ENCODE results near the gene RNF112. TPM values are rescaled to one million over a fixed set of nuclear protein-coding genes. Genes with fewer than 3 reads are reported as not detected.

The RNF112 gene, protein sequence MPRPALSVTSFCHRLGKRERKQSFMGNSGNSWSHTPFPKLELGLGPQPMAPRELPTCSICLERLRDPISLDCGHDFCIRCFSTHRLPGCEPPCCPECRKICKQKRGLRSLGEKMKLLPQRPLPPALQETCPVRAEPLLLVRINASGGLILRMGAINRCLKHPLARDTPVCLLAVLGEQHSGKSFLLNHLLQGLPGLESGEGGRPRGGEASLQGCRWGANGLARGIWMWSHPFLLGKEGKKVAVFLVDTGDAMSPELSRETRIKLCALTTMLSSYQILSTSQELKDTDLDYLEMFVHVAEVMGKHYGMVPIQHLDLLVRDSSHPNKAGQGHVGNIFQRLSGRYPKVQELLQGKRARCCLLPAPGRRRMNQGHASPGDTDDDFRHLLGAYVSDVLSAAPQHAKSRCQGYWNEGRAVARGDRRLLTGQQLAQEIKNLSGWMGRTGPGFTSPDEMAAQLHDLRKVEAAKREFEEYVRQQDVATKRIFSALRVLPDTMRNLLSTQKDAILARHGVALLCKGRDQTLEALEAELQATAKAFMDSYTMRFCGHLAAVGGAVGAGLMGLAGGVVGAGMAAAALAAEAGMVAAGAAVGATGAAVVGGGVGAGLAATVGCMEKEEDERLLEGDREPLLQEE
- 1 to 10 TPM; 1.1 to 5.6 (median 2.2) TPM for polyA plus RNA-seq
- long read RNA-seq, donor 1, result 0 reads
- long read RNA-seq, donor 2, result 0 reads
- long read RNA-seq, donor 3, result 0 reads
- long read RNA-seq, donor 4, result 0 reads
- long read RNA-seq, donor 5, result 0 reads
- long read RNA-seq, donor 6, result 0 reads
- long read RNA-seq, donor 7, result 0 reads
- long read RNA-seq, donor 8, result 0 reads
- long read RNA-seq, donor 9, result 0 reads
- long read RNA-seq, donor 10, result 0 reads

GRCh38 chr17:19410875-19411620 lies at the start of gene RNF112:
Gene RNF112, plus strand, starts transcription at chr17:19411232. Its CDS starts 177 bp downstream, at chr17:19411409.
- no peaks in the 10 kb centered on the region for H3K4me1 ChIP-seq (ENCODE audit: control insufficient read depth in 3 of 3, insufficient read depth in 2 of 3, low read depth in 1 of 3, low read length in 2 of 3)
- WGBS, 3 donors, result 36 to 49% (median 43%) methylated on average over 23 of the region's 23 CpGs
- FAIRE-seq (no peak), DNase-seq (no peak)
- peaks cover 0 to 2% (median 0%) of the 10 kb centered on the region in 3 donors for H3K36me3 ChIP-seq (ENCODE audit: control insufficient read depth in 3 of 3, insufficient read depth in 2 of 3, low read depth in 1 of 3, low read length in 3 of 3)
- H3K4me3 ChIP-seq (ENCODE audit: low read depth in 1 of 3, low read length in 3 of 3), result peak within 1 kb of the TSS in 1 of 3 donors; percentile 23
- H3K9me3 ChIP-seq (ENCODE audit: control insufficient read depth in 2 of 2, insufficient read depth in 1 of 2, low read depth in 1 of 2, low read length in 1 of 2), result no peaks in the 10 kb centered on the region
- peaks cover 0 to 13% (median 0%) of the 10 kb centered on the region in 3 donors for H3K27me3 ChIP-seq (ENCODE audit: control insufficient read depth in 3 of 3, insufficient read depth in 3 of 3, low read length in 3 of 3)
- H3K27ac ChIP-seq (ENCODE audit: low read depth in 1 of 3, low read length in 2 of 3), result peak within 1 kb of the TSS in 1 of 3 donors; percentile 4

DNA sequence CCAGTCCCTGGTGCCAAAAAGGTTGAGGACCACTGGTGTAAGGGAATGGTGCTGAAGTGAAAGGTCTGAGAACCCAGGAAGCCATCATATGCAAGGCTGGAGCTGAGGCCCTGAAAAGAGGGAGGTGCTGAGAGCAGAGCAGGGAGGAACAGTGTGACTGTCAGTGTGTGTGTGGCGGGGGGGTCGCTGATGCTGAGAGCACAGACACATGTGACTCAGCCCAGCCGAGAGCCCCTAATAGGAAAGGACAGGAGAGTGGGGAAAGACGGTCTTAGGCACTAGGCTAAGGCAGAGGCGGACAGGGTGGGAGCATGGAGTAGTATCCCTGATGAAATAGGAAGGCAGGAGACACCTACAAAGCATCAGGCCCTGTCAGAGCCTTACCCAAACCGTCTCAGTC lies 49.7 kb upstream of the RNF112 start:
- no peak overlapping the region for H3K4me3 ChIP-seq (ENCODE audit: low read depth in 1 of 3, low read length in 3 of 3)
- H3K27ac ChIP-seq (ENCODE audit: low read depth in 1 of 3, low read length in 2 of 3), result no peak overlapping the region
- FAIRE-seq (no peak), DNase-seq (no peak)
- H3K27me3 ChIP-seq (ENCODE audit: control insufficient read depth in 3 of 3, insufficient read depth in 3 of 3, low read length in 3 of 3), result no peaks in the 10 kb centered on the region
- no peaks in the 10 kb centered on the region for H3K9me3 ChIP-seq (ENCODE audit: control insufficient read depth in 2 of 2, insufficient read depth in 1 of 2, low read depth in 1 of 2, low read length in 1 of 2)
- 75 to 79% (median 77%) methylated on average over 6 of the region's 6 CpGs for WGBS, 3 donors
- H3K4me1 ChIP-seq (ENCODE audit: control insufficient read depth in 3 of 3, insufficient read depth in 2 of 3, low read depth in 1 of 3, low read length in 2 of 3), result peaks cover 0 to 5% (median 2%) of the 10 kb centered on the region in 3 donors
- peaks cover 0 to 35% (median 0%) of the 10 kb centered on the region in 3 donors for H3K36me3 ChIP-seq (ENCODE audit: control insufficient read depth in 3 of 3, insufficient read depth in 2 of 3, low read depth in 1 of 3, low read length in 3 of 3)

DNA sequence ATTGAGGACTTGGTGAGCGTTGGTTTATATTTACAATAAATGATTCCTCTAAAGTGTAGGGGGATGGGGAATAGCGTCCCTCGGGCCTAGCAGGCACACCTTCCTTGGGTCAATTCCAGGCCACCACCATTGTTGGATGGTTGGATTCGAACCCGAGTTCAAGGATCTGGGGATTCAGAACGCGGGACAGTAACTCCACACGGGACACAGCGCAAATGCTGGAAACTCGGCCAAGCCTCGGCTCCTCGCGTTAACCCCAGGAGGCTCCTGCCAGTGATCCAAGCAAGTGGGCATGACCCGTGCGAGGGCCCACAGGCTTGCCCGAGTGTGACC lies 49.1 kb upstream of the RNF112 start:
- H3K9me3 ChIP-seq (ENCODE audit: control insufficient read depth in 2 of 2, insufficient read depth in 1 of 2, low read depth in 1 of 2, low read length in 1 of 2), result no peaks in the 10 kb centered on the region
- FAIRE-seq, result no peak
- DNase-seq, result no peak
- H3K4me3 ChIP-seq (ENCODE audit: low read depth in 1 of 3, low read length in 3 of 3), result peak overlapping the region; percentile 47 to 76 (median 71)
- 13 to 21% (median 18%) methylated on average over 12 to 16 of the region's 16 CpGs for WGBS, 3 donors
- H3K4me1 ChIP-seq (ENCODE audit: control insufficient read depth in 3 of 3, insufficient read depth in 2 of 3, low read depth in 1 of 3, low read length in 2 of 3), result peaks cover 0 to 5% (median 2%) of the 10 kb centered on the region in 3 donors
- H3K36me3 ChIP-seq (ENCODE audit: control insufficient read depth in 3 of 3, insufficient read depth in 2 of 3, low read depth in 1 of 3, low read length in 3 of 3), result peaks cover 0 to 32% (median 0%) of the 10 kb centered on the region in 3 donors
- no peaks in the 10 kb centered on the region for H3K27me3 ChIP-seq (ENCODE audit: control insufficient read depth in 3 of 3, insufficient read depth in 3 of 3, low read length in 3 of 3)
- H3K27ac ChIP-seq (ENCODE audit: low read depth in 1 of 3, low read length in 2 of 3), result peak overlapping the region in 1 of 3 donors; percentile 95

- WGBS, 3 donors, result 0 to 1% (median 0%) methylated on average over 74 to 83 of the region's 83 CpGs
- Histone ChIP-seq H3K27me3 (ENCODE audit: control insufficient read depth in 3 of 3, insufficient read depth in 3 of 3, low read length in 3 of 3) (no peaks in the 10 kb centered on the region), H3K9me3 (ENCODE audit: control insufficient read depth in 2 of 2, insufficient read depth in 1 of 2, low read depth in 1 of 2, low read length in 1 of 2) (no peaks in the 10 kb centered on the region), H3K36me3 (ENCODE audit: control insufficient read depth in 3 of 3, insufficient read depth in 2 of 3, low read depth in 1 of 3, low read length in 3 of 3) (peaks cover 0 to 28% (median 0%) of the 10 kb centered on the region in 3 donors), H3K27ac (ENCODE audit: low read depth in 1 of 3, low read length in 2 of 3) (peak within 1 kb of the TSS; percentile 61 to 95 (median 81)), H3K4me1 (ENCODE audit: control insufficient read depth in 3 of 3, insufficient read depth in 2 of 3, low read depth in 1 of 3, low read length in 2 of 3) (peaks cover 0 to 5% (median 1%) of the 10 kb centered on the region in 3 donors), H3K4me3 (ENCODE audit: low read depth in 1 of 3, low read length in 3 of 3) (peak within 1 kb of the TSS; percentile 47 to 76 (median 71))
- FAIRE-seq (no peak), DNase-seq (peak; percentile 89 to 97)
Measured at GRCh38 chr17:19362277-19363113, 48.5 kb upstream of the RNF112 start, which contains the start of gene B9D1. Gene B9D1, minus strand, starts transcription at chr17:19362723. Its CDS starts 154 bp downstream, at chr17:19362569.

GRCh38 chr17:19363114-19363438 lies 48.0 kb upstream of the RNF112 start:
- H3K36me3 ChIP-seq (ENCODE audit: control insufficient read depth in 3 of 3, insufficient read depth in 2 of 3, low read depth in 1 of 3, low read length in 3 of 3), result peaks cover 0 to 23% (median 0%) of the 10 kb centered on the region in 3 donors
- FAIRE-seq (no peak), DNase-seq (no peak)
- 21 to 28% (median 27%) methylated on average over 14 of the region's 14 CpGs for WGBS, 3 donors
- H3K9me3 ChIP-seq (ENCODE audit: control insufficient read depth in 2 of 2, insufficient read depth in 1 of 2, low read depth in 1 of 2, low read length in 1 of 2), result no peaks in the 10 kb centered on the region
- H3K27me3 ChIP-seq (ENCODE audit: control insufficient read depth in 3 of 3, insufficient read depth in 3 of 3, low read length in 3 of 3), result no peaks in the 10 kb centered on the region
- peak overlapping the region in 2 of 3 donors; percentile 81 to 95 for H3K27ac ChIP-seq (ENCODE audit: low read depth in 1 of 3, low read length in 2 of 3)
- H3K4me3 ChIP-seq (ENCODE audit: low read depth in 1 of 3, low read length in 3 of 3), result peak overlapping the region in 2 of 3 donors; percentile 71 to 76
- H3K4me1 ChIP-seq (ENCODE audit: control insufficient read depth in 3 of 3, insufficient read depth in 2 of 3, low read depth in 1 of 3, low read length in 2 of 3), result peaks cover 0 to 5% (median 0%) of the 10 kb centered on the region in 3 donors

GRCh38 chr17:19363460-19364035 lies 47.5 kb upstream of the RNF112 start:
- no peak overlapping the region for H3K4me3 ChIP-seq (ENCODE audit: low read depth in 1 of 3, low read length in 3 of 3)
- 40 to 62% (median 52%) methylated on average over 6 of the region's 6 CpGs for WGBS, 3 donors
- peaks cover 0 to 18% (median 0%) of the 10 kb centered on the region in 3 donors for H3K36me3 ChIP-seq (ENCODE audit: control insufficient read depth in 3 of 3, insufficient read depth in 2 of 3, low read depth in 1 of 3, low read length in 3 of 3)
- peaks cover 0 to 5% (median 0%) of the 10 kb centered on the region in 3 donors for H3K4me1 ChIP-seq (ENCODE audit: control insufficient read depth in 3 of 3, insufficient read depth in 2 of 3, low read depth in 1 of 3, low read length in 2 of 3)
- no peaks in the 10 kb centered on the region for H3K27me3 ChIP-seq (ENCODE audit: control insufficient read depth in 3 of 3, insufficient read depth in 3 of 3, low read length in 3 of 3)
- no peak for FAIRE-seq
- H3K9me3 ChIP-seq (ENCODE audit: control insufficient read depth in 2 of 2, insufficient read depth in 1 of 2, low read depth in 1 of 2, low read length in 1 of 2), result no peaks in the 10 kb centered on the region
- no peak for DNase-seq
- H3K27ac ChIP-seq (ENCODE audit: low read depth in 1 of 3, low read length in 2 of 3), result no peak overlapping the region

DNA sequence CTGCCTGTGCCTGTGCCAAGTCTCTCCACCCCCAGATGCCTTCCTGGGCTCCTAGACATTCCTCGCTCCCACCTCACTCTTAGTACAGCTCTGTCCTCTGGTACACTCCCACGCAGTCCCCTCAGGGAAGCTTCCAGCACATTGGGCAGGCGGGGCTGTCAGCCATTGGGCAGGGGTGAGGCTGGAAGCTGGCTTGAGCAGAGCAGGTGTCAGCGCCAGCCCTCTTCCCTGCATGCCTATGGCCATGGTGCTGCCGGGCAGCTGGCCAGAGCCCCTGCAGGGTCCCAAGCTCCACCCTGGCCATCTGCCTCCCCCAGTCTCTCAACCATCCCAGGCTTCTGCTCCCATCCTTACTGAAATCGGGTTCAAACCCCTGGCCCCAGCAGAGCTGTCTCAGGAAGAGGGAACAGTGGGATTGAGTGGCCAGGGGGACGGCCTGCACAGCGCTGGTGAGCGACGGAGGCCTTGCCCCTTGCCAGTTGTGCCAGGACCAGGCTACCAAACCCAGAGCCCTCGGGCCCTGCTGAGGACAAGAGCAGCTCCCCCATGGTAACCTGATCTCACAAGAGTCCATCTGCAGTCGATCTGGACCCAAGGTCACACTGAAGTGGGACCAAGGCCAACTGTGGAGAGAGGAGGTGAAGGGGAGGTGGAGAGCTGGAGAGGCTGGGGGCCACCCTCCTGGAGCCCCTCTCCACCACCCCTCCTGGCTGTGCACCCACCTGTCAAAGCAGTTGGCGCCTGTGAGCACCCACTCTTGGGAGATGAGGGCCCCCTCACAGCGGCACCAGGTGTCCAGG lies 46.1 kb upstream of the RNF112 start:
- H3K27ac ChIP-seq (ENCODE audit: low read depth in 1 of 3, low read length in 2 of 3), result no peak overlapping the region
- H3K9me3 ChIP-seq (ENCODE audit: control insufficient read depth in 2 of 2, insufficient read depth in 1 of 2, low read depth in 1 of 2, low read length in 1 of 2), result peaks cover 0 to 6% of the 10 kb centered on the region in 2 donors
- no peak for DNase-seq
- H3K4me3 ChIP-seq (ENCODE audit: low read depth in 1 of 3, low read length in 3 of 3), result no peak overlapping the region
- H3K27me3 ChIP-seq (ENCODE audit: control insufficient read depth in 3 of 3, insufficient read depth in 3 of 3, low read length in 3 of 3), result no peaks in the 10 kb centered on the region
- peaks cover 0 to 5% (median 0%) of the 10 kb centered on the region in 3 donors for H3K4me1 ChIP-seq (ENCODE audit: control insufficient read depth in 3 of 3, insufficient read depth in 2 of 3, low read depth in 1 of 3, low read length in 2 of 3)
- WGBS, 3 donors, result 79 to 85% (median 81%) methylated on average over 12 to 14 of the region's 14 CpGs
- H3K36me3 ChIP-seq (ENCODE audit: control insufficient read depth in 3 of 3, insufficient read depth in 2 of 3, low read depth in 1 of 3, low read length in 3 of 3), result peaks cover 0 to 5% (median 0%) of the 10 kb centered on the region in 3 donors
- FAIRE-seq, result no peak

Data from small intestine (tissue), 16 donors.